Measurements from ENCODE around the gene UROS.

UROS gene

DNA sequence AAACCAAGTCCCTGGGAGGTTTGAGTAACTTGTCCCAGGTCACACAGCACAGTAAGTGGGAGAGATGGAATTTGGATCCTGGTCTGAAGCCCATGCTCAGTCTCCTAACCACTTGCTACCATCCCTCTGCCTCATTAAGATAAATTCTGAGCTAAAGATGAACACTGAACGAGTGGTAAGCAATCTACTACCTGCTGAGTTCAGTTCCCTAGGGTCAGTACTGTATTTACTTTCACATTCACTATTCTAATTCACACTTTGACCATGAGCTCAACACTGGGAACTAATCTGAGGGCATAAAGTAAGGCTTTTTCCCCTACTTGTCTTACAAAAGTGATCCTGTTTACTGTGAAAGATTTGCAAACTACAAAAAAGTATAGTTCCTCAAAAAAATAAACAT, 2.4 kb downstream of the UROS start:
- in situ Hi-C loops (cut with MboI; ENCODE audit: low pct_unique_long_range_greater_than_20kb, low sequenced_read_pairs, unreplicated experiment): no loop called here
- DNase-seq (ENCODE audit: low spot score): peak; percentile 58
- TF ChIP-seq, protein P1, sequence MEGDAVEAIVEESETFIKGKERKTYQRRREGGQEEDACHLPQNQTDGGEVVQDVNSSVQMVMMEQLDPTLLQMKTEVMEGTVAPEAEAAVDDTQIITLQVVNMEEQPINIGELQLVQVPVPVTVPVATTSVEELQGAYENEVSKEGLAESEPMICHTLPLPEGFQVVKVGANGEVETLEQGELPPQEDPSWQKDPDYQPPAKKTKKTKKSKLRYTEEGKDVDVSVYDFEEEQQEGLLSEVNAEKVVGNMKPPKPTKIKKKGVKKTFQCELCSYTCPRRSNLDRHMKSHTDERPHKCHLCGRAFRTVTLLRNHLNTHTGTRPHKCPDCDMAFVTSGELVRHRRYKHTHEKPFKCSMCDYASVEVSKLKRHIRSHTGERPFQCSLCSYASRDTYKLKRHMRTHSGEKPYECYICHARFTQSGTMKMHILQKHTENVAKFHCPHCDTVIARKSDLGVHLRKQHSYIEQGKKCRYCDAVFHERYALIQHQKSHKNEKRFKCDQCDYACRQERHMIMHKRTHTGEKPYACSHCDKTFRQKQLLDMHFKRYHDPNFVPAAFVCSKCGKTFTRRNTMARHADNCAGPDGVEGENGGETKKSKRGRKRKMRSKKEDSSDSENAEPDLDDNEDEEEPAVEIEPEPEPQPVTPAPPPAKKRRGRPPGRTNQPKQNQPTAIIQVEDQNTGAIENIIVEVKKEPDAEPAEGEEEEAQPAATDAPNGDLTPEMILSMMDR (IDR thresholded peaks at IDR 0.05; ENCODE audit: extremely low read depth, insufficient read depth, missing control alignments): no peak

DNA sequence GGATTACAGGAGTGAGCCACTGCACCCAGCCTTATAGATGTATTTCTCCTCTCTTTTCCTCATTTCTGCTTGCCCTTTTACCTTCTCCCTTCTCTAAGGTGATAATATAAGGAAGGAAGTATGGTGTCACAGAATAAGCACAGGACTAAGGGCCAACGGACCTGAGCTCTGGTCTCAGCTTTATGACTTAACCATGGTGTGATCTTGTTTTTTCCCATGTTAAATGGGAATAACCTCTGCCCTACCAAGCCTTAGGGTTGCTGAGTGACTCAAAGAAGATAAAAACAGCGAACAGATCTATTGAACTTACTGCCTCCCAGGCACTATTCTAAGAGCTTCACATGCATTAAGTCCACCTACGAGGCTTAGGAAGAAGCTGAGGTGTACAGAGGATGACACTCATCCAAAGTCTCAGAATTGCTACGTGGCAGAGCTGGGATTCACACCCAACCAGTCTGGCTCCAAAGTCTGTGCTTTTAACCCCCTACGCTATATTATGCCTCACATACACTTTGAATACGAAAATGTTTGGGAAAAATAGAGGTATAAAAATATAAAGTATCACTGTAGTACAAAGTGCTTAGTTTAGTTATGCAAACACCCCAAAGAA, 5.6 kb downstream of the UROS start:
- TF ChIP-seq, protein P1 (IDR thresholded peaks at IDR 0.05; ENCODE audit: extremely low read depth, insufficient read depth, missing control alignments): no peak
- in situ Hi-C loops (cut with MboI; ENCODE audit: low pct_unique_long_range_greater_than_20kb, low sequenced_read_pairs, unreplicated experiment): no loop called here
- no peak for DNase-seq (ENCODE audit: low spot score)

DNA sequence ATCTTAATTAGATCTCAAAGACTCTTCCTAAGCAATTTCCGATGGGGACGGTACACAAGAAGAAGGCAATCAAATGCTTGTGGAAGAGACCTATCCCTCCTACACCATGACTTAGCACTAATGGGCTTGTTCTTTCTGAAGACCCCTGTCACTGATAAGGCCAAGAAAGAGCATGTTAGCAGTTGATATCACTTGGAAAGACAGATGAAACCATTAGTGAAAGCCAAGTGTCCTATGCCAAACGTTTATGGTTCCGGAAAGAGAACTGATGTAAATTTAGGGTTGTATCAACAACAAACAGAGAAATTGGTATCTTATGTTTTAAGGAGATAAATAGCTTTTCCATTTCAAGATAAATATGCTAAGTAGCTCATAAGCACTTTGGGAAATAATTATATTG, 6.5 kb downstream of the UROS start:
- DNase-seq (ENCODE audit: low spot score): no peak
- TF ChIP-seq, protein P1 (IDR thresholded peaks at IDR 0.05; ENCODE audit: extremely low read depth, insufficient read depth, missing control alignments): no peak
- in situ Hi-C loops (cut with MboI; ENCODE audit: low pct_unique_long_range_greater_than_20kb, low sequenced_read_pairs, unreplicated experiment): no loop called here

DNA sequence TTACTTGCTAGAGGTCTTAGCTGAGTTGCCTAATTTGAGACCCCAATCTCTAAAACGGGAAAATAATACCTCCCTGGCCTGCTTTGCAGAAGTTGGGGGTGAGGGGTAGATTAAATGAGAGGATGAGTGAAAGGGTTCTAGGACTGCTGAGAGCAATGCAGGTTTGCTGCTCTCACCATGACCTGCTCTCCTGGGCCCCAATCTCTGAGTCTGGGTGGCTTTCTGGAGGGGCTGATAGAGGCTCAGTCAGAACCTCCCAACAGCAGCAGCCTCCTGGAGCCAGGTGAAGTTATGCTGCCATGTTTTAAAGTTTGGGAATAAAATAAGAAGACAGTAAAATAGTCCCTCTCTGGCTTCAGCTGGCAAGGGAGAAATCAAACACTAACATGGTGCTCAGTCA, 7.3 kb downstream of the UROS start:
- TF ChIP-seq, protein P1 (IDR thresholded peaks at IDR 0.05; ENCODE audit: extremely low read depth, insufficient read depth, missing control alignments): no peak
- DNase-seq (ENCODE audit: low spot score): no peak
- in situ Hi-C loops (cut with MboI; ENCODE audit: low pct_unique_long_range_greater_than_20kb, low sequenced_read_pairs, unreplicated experiment): no loop called here

DNA sequence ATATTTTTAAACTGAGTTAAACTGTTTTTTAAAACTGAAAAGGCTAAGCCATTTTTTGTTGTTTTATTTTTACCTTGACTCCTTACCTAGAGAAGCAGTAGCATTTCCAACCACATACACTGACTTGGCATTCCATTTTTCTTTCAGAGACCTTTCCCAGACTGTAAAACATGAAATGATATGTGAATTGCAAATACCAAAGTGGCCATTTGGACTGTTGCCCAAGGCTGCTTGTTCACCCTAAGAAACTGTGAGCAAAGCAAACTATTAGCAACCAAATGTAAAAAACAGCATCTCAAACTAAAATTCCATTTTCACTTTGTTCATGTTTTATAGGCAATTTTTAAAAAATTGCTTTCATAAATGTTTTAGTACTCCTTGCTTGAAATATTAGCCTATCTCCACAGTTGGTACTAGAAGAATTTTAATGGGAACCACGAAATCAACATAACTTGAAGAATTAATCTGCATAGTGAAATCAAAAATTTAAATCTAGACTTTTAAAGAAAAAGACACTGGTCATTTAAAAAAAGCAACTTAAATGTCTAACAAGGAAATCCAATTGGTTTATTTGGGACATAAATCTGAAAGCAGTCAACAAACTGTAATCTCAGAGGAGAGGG, 10.8 kb downstream of the UROS start:
- in situ Hi-C loops (cut with MboI; ENCODE audit: low pct_unique_long_range_greater_than_20kb, low sequenced_read_pairs, unreplicated experiment): no loop called here
- DNase-seq (ENCODE audit: low spot score): no peak
- TF ChIP-seq, protein P1 (IDR thresholded peaks at IDR 0.05; ENCODE audit: extremely low read depth, insufficient read depth, missing control alignments): no peak

DNA sequence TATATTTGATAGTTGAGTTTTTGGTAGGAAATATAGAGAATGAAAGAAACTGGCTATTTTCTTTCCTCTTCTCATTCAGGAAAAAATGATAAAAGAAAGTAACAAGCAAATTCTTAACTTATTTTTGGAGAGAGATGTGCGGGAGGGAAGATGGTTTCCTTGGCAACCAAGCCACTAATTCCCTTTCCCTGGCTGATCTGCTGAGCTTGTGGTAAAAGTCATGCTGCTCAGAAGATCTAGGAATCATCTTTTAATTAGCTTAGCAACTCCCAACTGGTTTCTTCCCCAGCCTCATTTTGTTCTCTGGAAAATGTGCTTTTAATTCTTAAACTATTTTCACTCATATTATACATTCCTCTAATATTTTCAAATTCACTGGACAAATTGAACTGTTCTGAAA, 11.8 kb downstream of the UROS start:
- TF ChIP-seq, protein P1 (IDR thresholded peaks at IDR 0.05; ENCODE audit: extremely low read depth, insufficient read depth, missing control alignments): no peak
- no peak for DNase-seq (ENCODE audit: low spot score)
- in situ Hi-C loops (cut with MboI; ENCODE audit: low pct_unique_long_range_greater_than_20kb, low sequenced_read_pairs, unreplicated experiment): no loop called here

Measured in GM13977 (cell line).